ENCODE data around the gene HSPB3. TPM values are rescaled to one million over a fixed set of nuclear protein-coding genes. Genes with fewer than 3 reads are reported as not detected.

HSPB3 gene
- total RNA-seq (2021; fragmentation: NEBNext Ultra II Directional; extraction: Animal tissue kit (Norgen Biotek cat#: 25700)): not detected in 2 replicates
- polyA plus RNA-seq (2011; rRNA removed): not detected in 2 replicates
- not detected for polyA plus RNA-seq (2011; cell fraction: cytosol; rRNA removed)
- polyA plus RNA-seq (2011; cell fraction: nucleus; rRNA removed): not detected
- polyA plus RNA-seq (2012, experiment 1 of 2): not detected in 4 replicates
- polyA plus RNA-seq (2012, experiment 2 of 2): not detected
- not detected for polyA plus RNA-seq (2013, experiment 1 of 2)
- polyA plus RNA-seq (2013, experiment 2 of 2): not detected
- polyA minus RNA-seq (2011; rRNA and poly(A)+ RNA removed): 0.35 TPM in 1 of 2 replicates, not detected in the other
- polyA minus RNA-seq (2011; cell fraction: cytosol; rRNA and poly(A)+ RNA removed): not detected
- polyA minus RNA-seq (2011; cell fraction: nucleus; rRNA and poly(A)+ RNA removed): not detected
- long read RNA-seq, experiment 1: 0 reads
- long read RNA-seq, experiment 2: 0 reads

GRCh38 chr5:54455413-54456157 is at the start of gene HSPB3:
Gene HSPB3, plus strand, starts transcription at chr5:54455699. Its CDS starts 91 bp downstream, at chr5:54455790.
- Histone ChIP-seq H4K91ac (replicated peaks; ENCODE audit: insufficient read length, low read length) (no peak within 1 kb of the TSS), H3K14ac (ENCODE audit: insufficient read length) (no peak within 1 kb of the TSS), H3K23ac (ENCODE audit: insufficient read length) (no peak within 1 kb of the TSS), H4K8ac (ENCODE audit: extremely low read depth, insufficient read depth, low read length) (no peak within 1 kb of the TSS), H3K4me2 (ENCODE audit: insufficient read depth in 1 of 2, low read depth in 2 of 2, low read length in 2 of 2) (no peak within 1 kb of the TSS), H3K79me2 (ENCODE audit: control insufficient read depth in 1 of 2, insufficient read depth in 2 of 2, low read length in 2 of 2) (no peaks in the 10 kb centered on the region), H3K18ac (ENCODE audit: extremely low read depth, low read length) (no peak within 1 kb of the TSS), H2AK5ac (ENCODE audit: low read depth, low read length) (no peak within 1 kb of the TSS), H3K4me1 (replicated peaks in 1 of 4; ENCODE audit: control insufficient read depth in 3 of 4, insufficient read depth in 4 of 4, low read length in 3 of 4) (peaks cover 0 to 8% (median 3%) of the 10 kb centered on the region in 4 experiments; a peak in 5 of 7 replicates), H3K9me3 (ENCODE audit: insufficient read depth in 2 of 2, low read depth in 1 of 2, low read length in 1 of 2) (0 out of 4 replicates have a peak, but pooled peaks cover 0 to 3% of the 10 kb centered on the region in 2 experiments), H2AFZ (ENCODE audit: low read length) (peak within 1 kb of the TSS; percentile 50), H3K27ac (ENCODE audit: low read depth, low read length) (no peak within 1 kb of the TSS), H2BK120ac (replicated peaks; ENCODE audit: low read depth, low read length) (no peak within 1 kb of the TSS), H2BK20ac (ENCODE audit: low read length) (no peak within 1 kb of the TSS), H3K36me3 (ENCODE audit: control insufficient read depth in 2 of 4, insufficient read depth in 4 of 4, low read length in 3 of 4) (no peaks in the 10 kb centered on the region), H3K9ac (replicated peaks in 1 of 4; ENCODE audit: extremely low read depth in 1 of 4, low read depth in 3 of 4, low read length in 3 of 4) (no peak within 1 kb of the TSS), H2BK5ac (ENCODE audit: low read depth, low read length) (no peak within 1 kb of the TSS), H3K4ac (replicated peaks; ENCODE audit: insufficient read length, low read depth, low read length) (no peak within 1 kb of the TSS), H3K56ac (replicated peaks; ENCODE audit: insufficient read length, low read depth, low read length) (no peak within 1 kb of the TSS), H4K5ac (ENCODE audit: insufficient read length, low read depth, low read length) (no peak within 1 kb of the TSS), H4K20me1 (replicated peaks in 1 of 2; ENCODE audit: control insufficient read depth in 1 of 2, insufficient read depth in 2 of 2, low read length in 2 of 2) (no peaks in the 10 kb centered on the region), H2BK12ac (ENCODE audit: low read depth, low read length) (no peak within 1 kb of the TSS), H3K4me3 (ENCODE audit: extremely low read depth in 1 of 4, insufficient read depth in 2 of 4, low read depth in 3 of 4, low read length in 4 of 4) (no peak within 1 kb of the TSS), H2BK15ac (ENCODE audit: low read length) (no peak within 1 kb of the TSS), H3K27me3 (replicated peaks in 1 of 4; ENCODE audit: control insufficient read depth in 3 of 4, extremely low read depth in 1 of 4, insufficient read depth in 3 of 4, low read length in 3 of 4) (no peaks in the 10 kb centered on the region), H3K79me1 (ENCODE audit: low read depth, low read length) (no peaks in the 10 kb centered on the region), H3K23me2 (ENCODE audit: low read depth, low read length) (no peaks in the 10 kb centered on the region; the same call in 1 of the 2 replicates)
- FAIRE-seq (no peak), DNase-seq (ENCODE audit: low read depth in 1 of 2, low spot score in 2 of 2) (no peak)
- ChIA-PET POLR2A (ENCODE audit: partially characterized antibody) (no interaction called here), CTCF (ENCODE audit: partially characterized antibody) (interaction anchor here (0.6 to 5.7 kb wide), 6 partner anchors 10 to 347 kb away, joined by 3 to 38 read pairs (median 5); no protein-coding TSS in a partner anchor)
- WGBS, 2 experiments (ENCODE audit: extremely low coverage in 1 of 2, insufficient coverage in 1 of 2, insufficient read length in 1 of 2, insufficient replicate concordance in 2 of 2, low coverage in 1 of 2, low lambda C conversion rate in 2 of 2, missing lambda C conversion rate in 1 of 2): 90% methylated on average over 18 of the region's 18 CpGs; no CpG with 5 or more reads in 1 of the 2 experiments
- TF ChIP-seq PHF8 (conservative IDR thresholded peaks at IDR 0.05; ENCODE audit: low read depth, low read length) (no peak), SP4 (IDR thresholded peaks at IDR 0.05; ENCODE audit: low read length) (no peak), CHD1 (IDR thresholded peaks at IDR 0.05; ENCODE audit: low read depth, low read length) (no peak), SIN3A (conservative IDR thresholded peaks at IDR 0.05 in 1 of 2, IDR thresholded peaks at IDR 0.05 in 1 of 2; ENCODE audit: low read depth in 1 of 2, low read length in 2 of 2) (no peak), RXRA (IDR thresholded peaks at IDR 0.05; ENCODE audit: insufficient read depth, low read depth, low read length) (no peak), ASH2L (IDR thresholded peaks at IDR 0.05; ENCODE audit: low read length) (no peak)

All from H1 (cell line).